H9 (cell line): Measurements from ENCODE around the gene ZNF248. TPM values are rescaled to one million over a fixed set of nuclear protein-coding genes. Genes with fewer than 3 reads are reported as not detected.

Experiments used
- DNase-seq: peaks from one replicate; pipeline ENCODE4 v3.0.0-alpha.2; 2017
- H2AFZ ChIP-seq: one replicate; pipeline ENCODE4 v1.6.1; 2013; ENCODE audit warnings: mild to moderate bottlenecking, low read length, control low read depth, moderate library complexity
- H2AK5ac ChIP-seq: 2 replicates; pipeline ENCODE4 v1.6.1; 2013; ENCODE audit warnings: low read length, control low read depth, mixed read lengths; ENCODE audit not compliant: insufficient read length
- H2BK120ac ChIP-seq: one replicate; pipeline ENCODE4 v1.6.1; 2013; ENCODE audit warnings: low read depth, mild to moderate bottlenecking, low read length, control low read depth, inconsistent platforms; ENCODE audit not compliant: poor library complexity, severe bottlenecking
- H2BK12ac ChIP-seq: 2 replicates; pipeline ENCODE4 v1.6.1; 2013; ENCODE audit warnings: low read length, control low read depth, mixed read lengths, low read depth; ENCODE audit not compliant: insufficient read length
- H2BK15ac ChIP-seq: 2 replicates; pipeline ENCODE4 v1.6.1; 2013; ENCODE audit warnings: low read depth, low read length, control low read depth
- H2BK20ac ChIP-seq: one replicate; pipeline ENCODE4 v1.6.1; 2013; ENCODE audit warnings: low read depth, mild to moderate bottlenecking, low read length, control low read depth, inconsistent platforms; ENCODE audit not compliant: poor library complexity, severe bottlenecking
- H2BK5ac ChIP-seq: 2 replicates; pipeline ENCODE4 v1.6.1; 2013; ENCODE audit warnings: low read length, control low read depth, mixed read lengths; ENCODE audit not compliant: insufficient read length
- H3K14ac ChIP-seq: 2 replicates; pipeline ENCODE4 v1.6.1; 2013; ENCODE audit warnings: low read length, control low read depth; ENCODE audit not compliant: insufficient read depth
- H3K18ac ChIP-seq: 2 replicates; pipeline ENCODE4 v1.6.1; 2013; ENCODE audit warnings: low read depth, mild to moderate bottlenecking, mixed read lengths, low read length, control low read depth; ENCODE audit not compliant: insufficient read length
- H3K23ac ChIP-seq: 2 replicates; pipeline ENCODE4 v1.6.1; 2013; ENCODE audit warnings: low read length, control low read depth, mixed read lengths, low read depth; ENCODE audit not compliant: insufficient read length
- H3K23me2 ChIP-seq: 2 replicates; pipeline ENCODE4 v1.6.1; 2013; ENCODE audit warnings: low read depth, mild to moderate bottlenecking, mixed read lengths, low read length, control low read depth; ENCODE audit not compliant: insufficient read length, poor library complexity, severe bottlenecking
- H3K27ac ChIP-seq: 2 replicates; pipeline ENCODE4 v1.5.1; 2013; ENCODE audit warnings: low read length, control low read depth, mixed read lengths, low read depth; ENCODE audit not compliant: insufficient read length
- H3K27me3 ChIP-seq: 2 replicates; pipeline ENCODE4 v1.6.1; 2013; ENCODE audit warnings: low read length, control low read depth, inconsistent platforms; ENCODE audit not compliant: insufficient read depth
- H3K4ac ChIP-seq: 2 replicates; pipeline ENCODE4 v1.6.1; 2013; ENCODE audit warnings: low read depth, mild to moderate bottlenecking, control low read depth, inconsistent platforms, low read length, moderate library complexity
- H3K4me1 ChIP-seq: 2 replicates; pipeline ENCODE4 v1.6.1; 2013; ENCODE audit warnings: low read length, control low read depth, inconsistent platforms; ENCODE audit not compliant: insufficient read depth
- H3K4me2 ChIP-seq: 2 replicates; pipeline ENCODE4 v1.6.1; 2013; ENCODE audit warnings: low read length, control low read depth, mixed read lengths; ENCODE audit not compliant: insufficient read length, insufficient read depth
- H3K56ac ChIP-seq: 2 replicates; pipeline ENCODE4 v1.6.1; 2013; ENCODE audit warnings: low read depth, mild to moderate bottlenecking, mixed read lengths, low read length, control low read depth; ENCODE audit not compliant: insufficient read length
- H3K79me1 ChIP-seq: 2 replicates; pipeline ENCODE4 v1.6.1; 2013; ENCODE audit warnings: low read depth, mild to moderate bottlenecking, moderate library complexity, low read length, control low read depth, inconsistent platforms; ENCODE audit not compliant: insufficient read depth, poor library complexity, severe bottlenecking
- H3K79me2 ChIP-seq: 2 replicates; pipeline ENCODE4 v1.6.1; 2013; ENCODE audit warnings: low read length, control low read depth, inconsistent platforms; ENCODE audit not compliant: insufficient read depth
- H3K9ac ChIP-seq: 2 replicates; pipeline ENCODE4 v1.6.1; 2013; ENCODE audit warnings: low read length, control low read depth, mixed read lengths; ENCODE audit not compliant: insufficient read length; ENCODE audit errors: extremely low read depth
- H3K9me3 ChIP-seq: one replicate; pipeline ENCODE4 v1.6.1; 2013; ENCODE audit warnings: low read depth, low read length, inconsistent platforms; ENCODE audit not compliant: control insufficient read depth
- H3T11ph ChIP-seq: one replicate; pipeline ENCODE4 v1.6.1; 2013; ENCODE audit warnings: mild to moderate bottlenecking, low read length, control low read depth, inconsistent platforms
- H4K20me1 ChIP-seq: one replicate; pipeline ENCODE4 v1.6.1; 2013; ENCODE audit not compliant: control insufficient read depth, insufficient read length, insufficient read depth
- H4K5ac ChIP-seq: 2 replicates; pipeline ENCODE4 v1.6.1; 2013; ENCODE audit warnings: low read depth, mild to moderate bottlenecking, mixed read lengths, low read length, control low read depth; ENCODE audit not compliant: insufficient read length
- H4K8ac ChIP-seq: replicated peaks from 2 replicates; pipeline ENCODE4 v1.6.1; 2013; ENCODE audit warnings: low read length, control low read depth, mixed read lengths, low read depth; ENCODE audit not compliant: insufficient read length
- H4K91ac ChIP-seq: 2 replicates; pipeline ENCODE4 v1.6.1; 2013; ENCODE audit warnings: low read depth, mild to moderate bottlenecking, moderate library complexity, mixed read lengths, low read length, control low read depth; ENCODE audit not compliant: insufficient read length
- H3K27ac Mint-ChIP-seq, 3 experiments: 2 replicates in 2 of 3; 3 replicates in 1 of 3; pipeline ENCODE4 v1.8.0; 2020 to 2021; ENCODE audit warnings: mixed read lengths in 3 of 3, mild to moderate bottlenecking in 1 of 3, moderate library complexity in 1 of 3
- H3K27me3 Mint-ChIP-seq: 2 replicates; pipeline ENCODE4 v1.8.0; 2021; ENCODE audit warnings: low read depth, mild to moderate bottlenecking, moderate library complexity, mixed read lengths
- H3K36me3 Mint-ChIP-seq, 3 experiments: 2 replicates in 2 of 3; 3 replicates in 1 of 3; pipeline ENCODE4 v1.8.0; 2020 to 2021; ENCODE audit warnings: low read depth in 3 of 3, mixed read lengths in 3 of 3; ENCODE audit not compliant: insufficient read depth in 1 of 3
- H3K4me1 Mint-ChIP-seq, 2 experiments: 2 replicates each; pipeline ENCODE4 v1.8.0; 2020; ENCODE audit warnings: mixed read lengths in 2 of 2
- H3K4me3 Mint-ChIP-seq, 2 experiments: 2 replicates in 1 of 2; 3 replicates in 1 of 2; pipeline ENCODE4 v1.8.0; 2020 to 2021; ENCODE audit warnings: mild to moderate bottlenecking in 2 of 2, mixed read lengths in 2 of 2, moderate library complexity in 1 of 2
- H3K9me3 Mint-ChIP-seq, 2 experiments: 2 replicates in 1 of 2; 3 replicates in 1 of 2; pipeline ENCODE4 v1.8.0; 2020; ENCODE audit warnings: mild to moderate bottlenecking in 2 of 2, mixed read lengths in 2 of 2, moderate library complexity in 1 of 2
- CTCF ChIP-seq: fragments of 200-600 bp; sonication (generic); conservative IDR thresholded peaks from 3 replicates; pipeline ENCODE4 v1.8.0; 2021; ENCODE audit warnings: antibody characterized with exemption, mild to moderate bottlenecking
- WGBS: extraction: QIAGEN DNeasy Blood & Tissue Kit; methylation state at CpG from one replicate; pipeline ENCODE4 v1.1.7; 2013; ENCODE audit warnings: missing lambda C conversion rate, low lambda C conversion rate, mixed read lengths; ENCODE audit not compliant: insufficient read length; ENCODE audit errors: extremely low coverage; 5-methylcytosine and 5-hydroxymethylcytosine counted together
- total RNA-seq: library from RNA; stranded (reverse); gene quantifications from 2 replicates; pipeline ENCODE4 v1.2.1, GENCODE V29; 2021

ZNF248 gene
- total RNA-seq, 1 experiment from 2014 or later, result 5.4 TPM

- no peak overlapping the region for H2BK120ac ChIP-seq
- H3K27ac ChIP-seq, result no peak overlapping the region
- no peak overlapping the region for H3K18ac ChIP-seq
- H2AFZ ChIP-seq, result no peak overlapping the region
- no peak overlapping the region for H4K8ac ChIP-seq
- Mint-ChIP-seq H3K36me3 (peaks cover 17 to 57% (median 22%) of the 10 kb centered on the region in 3 experiments; a peak in 6 of 7 replicates), H3K4me1 (no peaks in the 10 kb centered on the region), H3K4me3 (no peak overlapping the region), H3K9me3 (peaks cover 91 to 96% of the 10 kb centered on the region in 2 experiments), H3K27ac (no peak overlapping the region), H3K27me3 (peaks cover 2% of the 10 kb centered on the region)
- H3K9ac ChIP-seq, result no peak overlapping the region
- no peak overlapping the region for H2BK15ac ChIP-seq
- no peak overlapping the region for H2BK20ac ChIP-seq
- no peak overlapping the region for H3T11ph ChIP-seq
- H3K79me2 ChIP-seq, result no peaks in the 10 kb centered on the region; the same call in 1 of the 2 replicates
- no peaks in the 10 kb centered on the region for H3K79me1 ChIP-seq
- no peak overlapping the region for H2BK12ac ChIP-seq
- DNase-seq, result no peak
- H3K9me3 ChIP-seq, result peaks cover 63% of the 10 kb centered on the region
- no peak overlapping the region for H3K23ac ChIP-seq
- H3K4ac ChIP-seq, result no peak overlapping the region
- H3K27me3 ChIP-seq, result no peaks in the 10 kb centered on the region; the same call in 1 of the 2 replicates
- no peak overlapping the region for H4K5ac ChIP-seq
- H3K56ac ChIP-seq, result no peak overlapping the region
- H3K4me2 ChIP-seq, result no peak overlapping the region
- H3K4me1 ChIP-seq, result no peaks in the 10 kb centered on the region
- no peak overlapping the region for H2AK5ac ChIP-seq
- no peak overlapping the region for H4K91ac ChIP-seq
- no peak overlapping the region for H2BK5ac ChIP-seq
- no CpG with 5 or more reads among the region's 6 CpGs for WGBS
- H4K20me1 ChIP-seq, result no peaks in the 10 kb centered on the region
- no peaks in the 10 kb centered on the region for H3K23me2 ChIP-seq
- TF ChIP-seq CTCF, result no peak
- no peak overlapping the region for H3K14ac ChIP-seq
Observed at GRCh38 chr10:37816290-37816689, 41.1 kb downstream of the ZNF248 start.
